Erythroblast (primary cell): ENCODE results near the gene RORB.

Source experiments
- GATA1 ChIP-seq: IDR thresholded peaks from 2 replicates; pipeline ENCODE4 v1.6.1; 2011; ENCODE audit warnings: low read depth, mild to moderate bottlenecking, control low read depth, low read length, moderate library complexity
- POLR2A ChIP-seq: IDR thresholded peaks from 2 replicates; pipeline ENCODE4 v1.6.1; 2011; ENCODE audit warnings: mild to moderate bottlenecking, low read length

DNA sequence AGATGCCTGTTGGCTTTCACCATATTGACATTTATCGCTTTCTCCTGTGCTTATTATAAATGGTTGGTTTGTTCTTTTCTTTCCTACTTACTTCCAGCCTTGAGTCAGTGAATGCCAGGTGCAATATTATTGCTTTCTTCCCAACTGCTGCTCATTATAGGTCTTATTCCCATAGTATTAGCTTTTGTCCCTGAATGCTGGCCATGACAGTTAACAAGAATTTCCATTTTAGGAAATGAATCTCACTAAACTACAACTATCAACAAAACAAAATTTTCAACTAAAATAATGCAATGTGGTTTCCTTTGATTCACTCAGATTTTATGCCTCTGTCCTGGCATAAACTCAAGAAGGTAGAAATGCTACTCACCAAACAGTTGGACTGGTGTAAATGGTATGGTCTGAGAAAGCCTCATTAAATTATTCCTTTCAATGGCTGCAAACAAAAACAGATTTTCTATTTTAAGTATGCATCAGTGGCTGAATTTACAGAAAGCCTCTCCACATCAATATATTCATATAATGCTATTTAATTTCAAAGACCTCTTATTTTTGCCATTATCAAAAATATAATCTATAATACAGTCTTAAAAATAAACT lies 245.2 kb downstream of the RORB start:
- TF ChIP-seq POLR2A (no peak), GATA1 (no peak)
